Activated CD4-positive, alpha-beta T cell treated with anti-CD3 and anti-CD28 coated beads, Interleukin-2, amount 10 ng/mL, durations not matched to agents 7 days and 5 days (primary cell): Measurements from ENCODE around the gene BCAS3. TPM values are rescaled to one million over a fixed set of nuclear protein-coding genes. Genes with fewer than 3 reads are reported as not detected.
"Not testable (repeated sequence)": the region's sequence is repeated elsewhere in the genome, so short reads cannot be mapped to it uniquely, and the experiment has no call there.

Source experiments
- CTCF ChIA-PET: fragments of 350-600 bp; sonication (Branson Sonifier 250); formaldehyde crosslinking; loops from one replicate; lab custom pipeline; 2021; ENCODE audit warnings: antibody characterized with exemption; lab: Charles Lee
- POLR2A ChIA-PET: fragments of 350-600 bp; sonication (Branson Sonifier 250); formaldehyde crosslinking; loops from one replicate; lab custom pipeline; 2021; ENCODE audit warnings: antibody characterized with exemption; lab: Charles Lee
- DNase-seq: peaks from one replicate; pipeline ENCODE4 v3.0.0-alpha.2; 2020
- H3K27ac Mint-ChIP-seq: one replicate; pipeline ENCODE4 v1.8.0; 2021; ENCODE audit warnings: mild to moderate bottlenecking, moderate library complexity, mixed read lengths
- H3K27me3 Mint-ChIP-seq: one replicate; pipeline ENCODE4 v1.8.0; 2021; ENCODE audit warnings: mixed read lengths
- H3K36me3 Mint-ChIP-seq: one replicate; pipeline ENCODE4 v1.8.0; 2021; ENCODE audit warnings: low read depth, mixed read lengths
- H3K4me1 Mint-ChIP-seq: one replicate; pipeline ENCODE4 v1.8.0; 2021; ENCODE audit warnings: mixed read lengths
- H3K4me3 Mint-ChIP-seq: one replicate; pipeline ENCODE4 v1.8.0; 2021; ENCODE audit warnings: mild to moderate bottlenecking, moderate library complexity, mixed read lengths
- H3K9me3 Mint-ChIP-seq: one replicate; pipeline ENCODE4 v1.8.0; 2021; ENCODE audit warnings: mixed read lengths
- total RNA-seq, 2 experiments: library from RNA; stranded (reverse); gene quantifications; one replicate each; pipeline ENCODE4 v1.2.3, GENCODE V29; 2021

Gene BCAS3
- total RNA-seq, 2 experiments from 2014 or later = 15.5 to 16.4 TPM

- Mint-ChIP-seq H3K9me3 (no peaks in the 10 kb centered on the region), H3K4me1 (peaks cover 9% of the 10 kb centered on the region), H3K27ac (no peak overlapping the region), H3K27me3 (no peaks in the 10 kb centered on the region), H3K4me3 (no peak overlapping the region), H3K36me3 (peaks cover 2% of the 10 kb centered on the region)
- ChIA-PET CTCF (interaction anchor here (1.9 kb wide), 1 partner anchor 10 kb away, joined by 5 read pairs; no protein-coding TSS in a partner anchor), POLR2A (no interaction called here)
- no peak for DNase-seq
Observed at GRCh38 chr17:61239327-61239726, 561.7 kb downstream of the BCAS3 start.

GRCh38 chr17:61239953-61240352 is 562.3 kb downstream of the BCAS3 start:
- CTCF ChIA-PET = interaction anchor here (1.2 to 1.5 kb wide), 2 partner anchors 26 to 37 kb away, joined by 3 to 4 read pairs; no protein-coding TSS in a partner anchor
- Mint-ChIP-seq H3K4me3 (no peak overlapping the region), H3K27ac (no peak overlapping the region), H3K27me3 (no peaks in the 10 kb centered on the region), H3K9me3 (no peaks in the 10 kb centered on the region), H3K36me3 (peaks cover 2% of the 10 kb centered on the region), H3K4me1 (peaks cover 9% of the 10 kb centered on the region)
- POLR2A ChIA-PET = no interaction called here
- DNase-seq = no peak

- POLR2A ChIA-PET = no interaction called here
- no peak for DNase-seq
- CTCF ChIA-PET = interaction anchor here (0.6 to 1.5 kb wide), 3 partner anchors 16 to 36 kb away, joined by 3 to 4 read pairs (median 4); no protein-coding TSS in a partner anchor
- peaks cover 2% of the 10 kb centered on the region for H3K36me3 Mint-ChIP-seq
- H3K4me1 Mint-ChIP-seq = peaks cover 9% of the 10 kb centered on the region
- no peak overlapping the region for H3K4me3 Mint-ChIP-seq
- H3K27me3 Mint-ChIP-seq = no peaks in the 10 kb centered on the region
- H3K27ac Mint-ChIP-seq = no peak overlapping the region
- no peaks in the 10 kb centered on the region for H3K9me3 Mint-ChIP-seq
Observed at GRCh38 chr17:61240851-61241468, 563.3 kb downstream of the BCAS3 start.

DNA sequence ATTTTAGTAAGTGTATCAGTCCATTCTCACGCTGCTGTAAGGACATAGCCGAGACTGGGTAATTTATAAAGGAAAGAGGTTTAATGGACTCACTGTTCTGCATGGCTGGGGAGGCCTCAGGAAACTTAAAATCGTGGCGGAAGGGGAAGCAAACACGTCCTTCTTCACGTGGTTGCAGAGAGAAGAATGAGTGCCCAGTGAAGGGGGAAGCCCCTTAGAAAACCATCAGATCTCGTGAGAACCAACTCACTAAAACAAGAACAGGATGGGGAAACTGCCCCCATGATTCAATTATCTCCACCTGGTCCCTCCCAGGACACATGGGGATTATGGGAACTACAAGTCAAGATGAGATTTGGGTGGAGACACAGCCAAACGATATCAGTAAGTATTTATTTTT is 567.3 kb downstream of the BCAS3 start:
- H3K27ac Mint-ChIP-seq, POLR2A ChIA-PET, H3K4me1 Mint-ChIP-seq, H3K27me3 Mint-ChIP-seq, H3K4me3 Mint-ChIP-seq, CTCF ChIA-PET, DNase-seq, H3K36me3 Mint-ChIP-seq, H3K9me3 Mint-ChIP-seq: not testable (repeated sequence)

- H3K4me3 Mint-ChIP-seq = no peak overlapping the region
- no peaks in the 10 kb centered on the region for H3K9me3 Mint-ChIP-seq
- POLR2A ChIA-PET = no interaction called here
- CTCF ChIA-PET = interaction anchor here (0.9 kb wide), 1 partner anchor 23 kb away, joined by 3 read pairs; no protein-coding TSS in a partner anchor
- H3K36me3 Mint-ChIP-seq = no peaks in the 10 kb centered on the region
- peaks cover 7% of the 10 kb centered on the region for H3K4me1 Mint-ChIP-seq
- DNase-seq = no peak
- no peak overlapping the region for H3K27ac Mint-ChIP-seq
- no peaks in the 10 kb centered on the region for H3K27me3 Mint-ChIP-seq
Observed at GRCh38 chr17:61245706-61246135, 568.1 kb downstream of the BCAS3 start.

- Mint-ChIP-seq H3K27me3 (no peaks in the 10 kb centered on the region), H3K4me1 (peaks cover 14% of the 10 kb centered on the region), H3K4me3 (no peak overlapping the region), H3K9me3 (no peaks in the 10 kb centered on the region), H3K27ac (no peak overlapping the region), H3K36me3 (no peaks in the 10 kb centered on the region)
- no peak for DNase-seq
- ChIA-PET POLR2A (no interaction called here), CTCF (no interaction called here)
Observed at GRCh38 chr17:61247439-61247838, 569.8 kb downstream of the BCAS3 start.

DNA sequence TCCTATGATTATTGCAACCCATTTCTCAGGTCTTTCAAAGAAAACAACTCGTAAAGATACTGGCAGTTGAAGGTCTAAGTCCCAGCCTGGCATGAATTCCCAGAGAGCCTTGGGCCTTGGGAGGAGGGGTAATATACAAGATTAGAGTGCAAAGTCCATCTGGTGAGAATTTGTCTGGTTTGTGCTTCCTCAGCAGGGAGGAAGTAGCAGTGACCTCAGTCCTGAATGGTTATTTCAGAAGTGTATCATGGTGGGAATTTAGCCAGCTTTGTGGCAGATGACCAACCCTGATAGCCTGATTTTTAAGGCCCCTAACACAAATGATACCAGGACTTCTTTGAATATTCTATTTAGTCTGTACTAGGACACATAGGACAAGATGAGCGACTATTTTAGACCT is 570.7 kb downstream of the BCAS3 start:
- POLR2A ChIA-PET = no interaction called here
- no peaks in the 10 kb centered on the region for H3K36me3 Mint-ChIP-seq
- H3K4me3 Mint-ChIP-seq = no peak overlapping the region
- H3K27ac Mint-ChIP-seq = no peak overlapping the region
- peaks cover 14% of the 10 kb centered on the region for H3K4me1 Mint-ChIP-seq
- no peak for DNase-seq
- CTCF ChIA-PET = no interaction called here
- no peaks in the 10 kb centered on the region for H3K9me3 Mint-ChIP-seq
- H3K27me3 Mint-ChIP-seq = no peaks in the 10 kb centered on the region

- ChIA-PET CTCF (interaction anchor here (1.0 kb wide), 1 partner anchor 14 kb away, joined by 3 read pairs; no protein-coding TSS in a partner anchor), POLR2A (no interaction called here)
- H3K36me3 Mint-ChIP-seq = no peaks in the 10 kb centered on the region
- H3K4me3 Mint-ChIP-seq = no peak overlapping the region
- DNase-seq = no peak
- no peaks in the 10 kb centered on the region for H3K9me3 Mint-ChIP-seq
- H3K27me3 Mint-ChIP-seq = no peaks in the 10 kb centered on the region
- peaks cover 14% of the 10 kb centered on the region for H3K4me1 Mint-ChIP-seq
- no peak overlapping the region for H3K27ac Mint-ChIP-seq
Observed at GRCh38 chr17:61249649-61250299, 572.1 kb downstream of the BCAS3 start.

GRCh38 chr17:61250335-61250890 is 572.8 kb downstream of the BCAS3 start:
- Mint-ChIP-seq H3K27me3 (no peaks in the 10 kb centered on the region), H3K9me3 (no peaks in the 10 kb centered on the region), H3K4me3 (no peak overlapping the region), H3K4me1 (peaks cover 14% of the 10 kb centered on the region), H3K27ac (no peak overlapping the region), H3K36me3 (no peaks in the 10 kb centered on the region)
- DNase-seq = no peak
- ChIA-PET CTCF (interaction anchor here (1.0 to 1.1 kb wide), 2 partner anchors 8 to 15 kb away, joined by 3 read pairs; no protein-coding TSS in a partner anchor), POLR2A (no interaction called here)

- ChIA-PET CTCF (interaction anchor here (0.7 to 0.8 kb wide), 2 partner anchors 8 to 536 kb away, joined by 3 to 4 read pairs; no protein-coding TSS in a partner anchor), POLR2A (no interaction called here)
- peaks cover 14% of the 10 kb centered on the region for H3K4me1 Mint-ChIP-seq
- no peak for DNase-seq
- H3K9me3 Mint-ChIP-seq = no peaks in the 10 kb centered on the region
- H3K27ac Mint-ChIP-seq = no peak overlapping the region
- no peaks in the 10 kb centered on the region for H3K36me3 Mint-ChIP-seq
- no peaks in the 10 kb centered on the region for H3K27me3 Mint-ChIP-seq
- H3K4me3 Mint-ChIP-seq = no peak overlapping the region
Observed at GRCh38 chr17:61251939-61252865, 574.6 kb downstream of the BCAS3 start.

- no peak for DNase-seq
- ChIA-PET POLR2A (no interaction called here), CTCF (interaction anchor here (0.7 to 1.0 kb wide), 2 partner anchors 41 to 537 kb away, joined by 3 to 4 read pairs; no protein-coding TSS in a partner anchor)
- Mint-ChIP-seq H3K27me3 (no peaks in the 10 kb centered on the region), H3K9me3 (no peaks in the 10 kb centered on the region), H3K27ac (no peak overlapping the region), H3K4me1 (peaks cover 14% of the 10 kb centered on the region), H3K4me3 (no peak overlapping the region), H3K36me3 (no peaks in the 10 kb centered on the region)
Observed at GRCh38 chr17:61253362-61253761, 575.7 kb downstream of the BCAS3 start.

DNA sequence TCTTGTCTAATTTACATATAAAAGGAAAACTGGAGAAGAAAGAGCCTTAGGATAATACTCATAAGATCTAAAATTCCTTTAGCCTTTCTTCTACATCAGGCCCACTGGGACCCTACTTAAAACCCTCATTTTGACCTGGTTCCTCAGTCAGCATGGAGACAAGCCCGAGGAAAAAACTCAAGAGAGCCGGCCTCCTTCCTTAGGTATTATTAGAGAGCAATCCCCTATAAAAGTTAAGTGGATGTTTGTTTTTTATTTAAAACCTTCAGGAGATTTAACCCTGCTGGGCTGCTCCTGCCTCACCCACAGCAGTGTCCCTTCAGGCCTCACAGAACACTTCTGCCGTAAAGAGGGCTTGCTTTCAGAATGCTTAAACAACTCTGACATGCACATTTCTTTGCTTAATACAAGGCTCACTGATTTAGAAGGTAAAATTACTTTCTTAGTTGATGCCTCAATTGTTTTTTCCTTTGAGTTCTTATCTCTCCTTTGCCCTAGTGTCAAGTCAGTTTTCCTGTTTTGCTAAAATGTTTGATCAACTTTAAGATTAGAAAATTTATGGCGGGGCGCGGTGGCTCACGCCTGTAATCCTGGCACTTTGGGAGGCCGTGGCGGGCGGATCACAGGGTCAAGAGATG is 576.4 kb downstream of the BCAS3 start:
- Mint-ChIP-seq H3K27me3 (no peaks in the 10 kb centered on the region), H3K4me1 (peaks cover 13% of the 10 kb centered on the region), H3K4me3 (no peak overlapping the region), H3K9me3 (no peaks in the 10 kb centered on the region), H3K27ac (no peak overlapping the region), H3K36me3 (no peaks in the 10 kb centered on the region)
- ChIA-PET CTCF (interaction anchor here (1.0 kb wide), 1 partner anchor 41 kb away, joined by 3 read pairs; no protein-coding TSS in a partner anchor), POLR2A (no interaction called here)
- no peak for DNase-seq
